ENCODE measurements around the gene SLC13A5.

GRCh38 chr17:6654841-6655731, 58.1 kb downstream of the SLC13A5 start:
- TF ChIP-seq, protein P1, sequence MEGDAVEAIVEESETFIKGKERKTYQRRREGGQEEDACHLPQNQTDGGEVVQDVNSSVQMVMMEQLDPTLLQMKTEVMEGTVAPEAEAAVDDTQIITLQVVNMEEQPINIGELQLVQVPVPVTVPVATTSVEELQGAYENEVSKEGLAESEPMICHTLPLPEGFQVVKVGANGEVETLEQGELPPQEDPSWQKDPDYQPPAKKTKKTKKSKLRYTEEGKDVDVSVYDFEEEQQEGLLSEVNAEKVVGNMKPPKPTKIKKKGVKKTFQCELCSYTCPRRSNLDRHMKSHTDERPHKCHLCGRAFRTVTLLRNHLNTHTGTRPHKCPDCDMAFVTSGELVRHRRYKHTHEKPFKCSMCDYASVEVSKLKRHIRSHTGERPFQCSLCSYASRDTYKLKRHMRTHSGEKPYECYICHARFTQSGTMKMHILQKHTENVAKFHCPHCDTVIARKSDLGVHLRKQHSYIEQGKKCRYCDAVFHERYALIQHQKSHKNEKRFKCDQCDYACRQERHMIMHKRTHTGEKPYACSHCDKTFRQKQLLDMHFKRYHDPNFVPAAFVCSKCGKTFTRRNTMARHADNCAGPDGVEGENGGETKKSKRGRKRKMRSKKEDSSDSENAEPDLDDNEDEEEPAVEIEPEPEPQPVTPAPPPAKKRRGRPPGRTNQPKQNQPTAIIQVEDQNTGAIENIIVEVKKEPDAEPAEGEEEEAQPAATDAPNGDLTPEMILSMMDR (IDR thresholded peaks at IDR 0.05) = peak in 3 of 12 donors; percentile 20 to 29 (median 22)
- TF ChIP-seq POLR2A (IDR thresholded peaks at IDR 0.05) = no peak

Data from heart left ventricle (tissue), 13 donors.